ENCODE data around the gene CSNK1D. TPM values are rescaled to one million over a fixed set of nuclear protein-coding genes. Genes with fewer than 3 reads are reported as not detected.

Gene CSNK1D
- total RNA-seq, 1 experiment from 2014 or later: 111 TPM

GRCh38 chr17:82314727-82315605 is 41.5 kb upstream of the CSNK1D start (continued):
- no peak for TF ChIP-seq NFE2L1 (CRISPR knock-in tag; IDR thresholded peaks at IDR 0.05)
- TF ChIP-seq, protein P1, sequence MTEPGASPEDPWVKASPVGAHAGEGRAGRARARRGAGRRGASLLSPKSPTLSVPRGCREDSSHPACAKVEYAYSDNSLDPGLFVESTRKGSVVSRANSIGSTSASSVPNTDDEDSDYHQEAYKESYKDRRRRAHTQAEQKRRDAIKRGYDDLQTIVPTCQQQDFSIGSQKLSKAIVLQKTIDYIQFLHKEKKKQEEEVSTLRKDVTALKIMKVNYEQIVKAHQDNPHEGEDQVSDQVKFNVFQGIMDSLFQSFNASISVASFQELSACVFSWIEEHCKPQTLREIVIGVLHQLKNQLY (CRISPR knock-in tag; IDR thresholded peaks at IDR 0.05): no peak
- TF ChIP-seq ZNF232 (CRISPR knock-in tag; IDR thresholded peaks at IDR 0.05): no peak
- no peak for TF ChIP-seq GRHL2 (CRISPR knock-in tag; IDR thresholded peaks at IDR 0.05; ENCODE audit: insufficient replicate concordance, severe bottlenecking)

GRCh38 chr17:82314012-82314726 is 40.7 kb upstream of the CSNK1D start:
- DNase-seq (ENCODE audit: low spot score) (no peak), ATAC-seq (no peak)
- TF ChIP-seq, protein P2, sequence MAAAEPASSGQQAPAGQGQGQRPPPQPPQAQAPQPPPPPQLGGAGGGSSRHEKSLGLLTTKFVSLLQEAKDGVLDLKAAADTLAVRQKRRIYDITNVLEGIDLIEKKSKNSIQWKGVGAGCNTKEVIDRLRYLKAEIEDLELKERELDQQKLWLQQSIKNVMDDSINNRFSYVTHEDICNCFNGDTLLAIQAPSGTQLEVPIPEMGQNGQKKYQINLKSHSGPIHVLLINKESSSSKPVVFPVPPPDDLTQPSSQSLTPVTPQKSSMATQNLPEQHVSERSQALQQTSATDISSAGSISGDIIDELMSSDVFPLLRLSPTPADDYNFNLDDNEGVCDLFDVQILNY (CRISPR knock-in tag; IDR thresholded peaks at IDR 0.05): no peak
- TF ChIP-seq TP53 (CRISPR knock-in tag; IDR thresholded peaks at IDR 0.05): no peak
- TF ChIP-seq, protein P3, sequence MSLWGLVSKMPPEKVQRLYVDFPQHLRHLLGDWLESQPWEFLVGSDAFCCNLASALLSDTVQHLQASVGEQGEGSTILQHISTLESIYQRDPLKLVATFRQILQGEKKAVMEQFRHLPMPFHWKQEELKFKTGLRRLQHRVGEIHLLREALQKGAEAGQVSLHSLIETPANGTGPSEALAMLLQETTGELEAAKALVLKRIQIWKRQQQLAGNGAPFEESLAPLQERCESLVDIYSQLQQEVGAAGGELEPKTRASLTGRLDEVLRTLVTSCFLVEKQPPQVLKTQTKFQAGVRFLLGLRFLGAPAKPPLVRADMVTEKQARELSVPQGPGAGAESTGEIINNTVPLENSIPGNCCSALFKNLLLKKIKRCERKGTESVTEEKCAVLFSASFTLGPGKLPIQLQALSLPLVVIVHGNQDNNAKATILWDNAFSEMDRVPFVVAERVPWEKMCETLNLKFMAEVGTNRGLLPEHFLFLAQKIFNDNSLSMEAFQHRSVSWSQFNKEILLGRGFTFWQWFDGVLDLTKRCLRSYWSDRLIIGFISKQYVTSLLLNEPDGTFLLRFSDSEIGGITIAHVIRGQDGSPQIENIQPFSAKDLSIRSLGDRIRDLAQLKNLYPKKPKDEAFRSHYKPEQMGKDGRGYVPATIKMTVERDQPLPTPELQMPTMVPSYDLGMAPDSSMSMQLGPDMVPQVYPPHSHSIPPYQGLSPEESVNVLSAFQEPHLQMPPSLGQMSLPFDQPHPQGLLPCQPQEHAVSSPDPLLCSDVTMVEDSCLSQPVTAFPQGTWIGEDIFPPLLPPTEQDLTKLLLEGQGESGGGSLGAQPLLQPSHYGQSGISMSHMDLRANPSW (CRISPR knock-in tag; conservative IDR thresholded peaks at IDR 0.05; ENCODE audit: low read depth): no peak
- no peak for TF ChIP-seq TCF7 (CRISPR knock-in tag; IDR thresholded peaks at IDR 0.05; ENCODE audit: low read depth)
- TF ChIP-seq ZNF263 (CRISPR knock-in tag; IDR thresholded peaks at IDR 0.05; ENCODE audit: low read depth): no peak
- TF ChIP-seq IRF2 (CRISPR knock-in tag; IDR thresholded peaks at IDR 0.05; ENCODE audit: borderline replicate concordance, low read depth): no peak
- no peak for TF ChIP-seq ZSCAN18 (CRISPR knock-in tag; IDR thresholded peaks at IDR 0.05)
- no peak overlapping the region for H3K4me3 Mint-ChIP-seq
- no peaks in the 10 kb centered on the region for H3K9me3 Mint-ChIP-seq
- H3K36me3 Mint-ChIP-seq: no peaks in the 10 kb centered on the region
- no peak overlapping the region for H3K27ac Mint-ChIP-seq
- peaks cover 5% of the 10 kb centered on the region for H3K4me1 Mint-ChIP-seq
- POLR2A ChIA-PET: no interaction called here
- 0 out of 2 replicates have a peak, but pooled peaks cover 5% of the 10 kb centered on the region for H3K27me3 Mint-ChIP-seq (ENCODE audit: low read depth)
- CTCF ChIA-PET: interaction anchor here (0.7 kb wide), 1 partner anchor 13 kb away, joined by 3 read pairs; no protein-coding TSS in a partner anchor

DNA sequence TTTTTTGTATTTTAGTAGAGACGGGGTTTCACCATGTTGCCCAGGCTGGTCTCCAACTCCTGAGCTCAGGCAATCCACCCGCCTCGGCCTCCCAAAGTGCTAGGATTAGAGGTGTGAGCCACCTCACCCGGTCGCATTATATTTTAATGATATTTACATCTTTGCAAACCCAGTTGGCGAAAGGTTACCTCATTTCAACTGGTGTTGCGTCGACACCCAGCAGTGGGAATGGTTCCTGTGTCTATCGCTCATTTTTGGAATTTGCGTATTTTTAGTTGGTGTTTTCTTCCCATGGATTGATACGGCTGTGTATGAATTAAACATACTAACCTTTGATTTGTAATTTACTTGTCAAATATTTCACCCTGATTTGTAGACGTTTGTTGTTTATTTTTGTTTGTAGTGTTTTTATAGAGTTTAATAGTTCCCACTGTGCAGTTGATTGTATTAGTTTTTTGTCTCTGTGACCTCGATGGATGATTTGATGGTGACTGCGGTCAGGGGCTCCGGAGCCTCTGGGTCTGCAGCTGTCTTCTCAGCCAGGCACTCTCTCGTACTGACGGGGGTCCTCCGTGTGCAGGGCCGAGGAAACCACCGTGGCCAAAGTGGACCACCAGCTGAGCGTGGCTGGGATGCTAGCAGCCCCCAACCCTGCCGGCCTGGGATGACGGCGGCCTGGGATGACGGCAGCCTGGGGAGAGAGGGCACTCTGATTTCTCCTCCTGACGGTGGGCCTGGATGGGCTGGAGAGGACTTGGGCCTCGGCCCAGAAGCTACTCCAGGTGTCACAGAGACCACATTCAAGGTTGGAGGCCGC is 39.9 kb upstream of the CSNK1D start:
- no peak overlapping the region for H3K4me3 Mint-ChIP-seq
- H3K4me1 Mint-ChIP-seq: peaks cover 5% of the 10 kb centered on the region
- TF ChIP-seq, protein P4, sequence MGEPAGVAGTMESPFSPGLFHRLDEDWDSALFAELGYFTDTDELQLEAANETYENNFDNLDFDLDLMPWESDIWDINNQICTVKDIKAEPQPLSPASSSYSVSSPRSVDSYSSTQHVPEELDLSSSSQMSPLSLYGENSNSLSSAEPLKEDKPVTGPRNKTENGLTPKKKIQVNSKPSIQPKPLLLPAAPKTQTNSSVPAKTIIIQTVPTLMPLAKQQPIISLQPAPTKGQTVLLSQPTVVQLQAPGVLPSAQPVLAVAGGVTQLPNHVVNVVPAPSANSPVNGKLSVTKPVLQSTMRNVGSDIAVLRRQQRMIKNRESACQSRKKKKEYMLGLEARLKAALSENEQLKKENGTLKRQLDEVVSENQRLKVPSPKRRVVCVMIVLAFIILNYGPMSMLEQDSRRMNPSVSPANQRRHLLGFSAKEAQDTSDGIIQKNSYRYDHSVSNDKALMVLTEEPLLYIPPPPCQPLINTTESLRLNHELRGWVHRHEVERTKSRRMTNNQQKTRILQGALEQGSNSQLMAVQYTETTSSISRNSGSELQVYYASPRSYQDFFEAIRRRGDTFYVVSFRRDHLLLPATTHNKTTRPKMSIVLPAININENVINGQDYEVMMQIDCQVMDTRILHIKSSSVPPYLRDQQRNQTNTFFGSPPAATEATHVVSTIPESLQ (CRISPR knock-in tag; IDR thresholded peaks at IDR 0.05): no peak
- TF ChIP-seq ZNF317 (CRISPR knock-in tag; IDR thresholded peaks at IDR 0.05; ENCODE audit: borderline replicate concordance, low read depth) (no peak), NFYB (CRISPR knock-in tag; conservative IDR thresholded peaks at IDR 0.05; ENCODE audit: low read depth) (no peak)
- 0 out of 2 replicates have a peak, but pooled peaks cover 5% of the 10 kb centered on the region for H3K27me3 Mint-ChIP-seq (ENCODE audit: low read depth)
- H3K36me3 Mint-ChIP-seq: no peaks in the 10 kb centered on the region
- H3K9me3 Mint-ChIP-seq: no peaks in the 10 kb centered on the region
- CTCF ChIA-PET: interaction anchor here (0.7 kb wide), 1 partner anchor 12 kb away, joined by 3 read pairs; no protein-coding TSS in a partner anchor
- DNase-seq (ENCODE audit: low spot score) (no peak), ATAC-seq (no peak)
- no peak overlapping the region; the same call in 1 of the 2 replicates for H3K27ac Mint-ChIP-seq
- POLR2A ChIA-PET: interaction anchor here (0.6 kb wide), 1 partner anchor 254 kb away, joined by 8 read pairs; no protein-coding TSS in a partner anchor
